Right ventricle myocardium inferior (tissue), 1 donor: ENCODE data around the gene TPCN1. TPM values are rescaled to one million over a fixed set of nuclear protein-coding genes. Genes with fewer than 3 reads are reported as not detected.

Experiments
- ATAC-seq: fragments of 200-7000 bp; cut with Tn5 transposase; one replicate; pipeline ENCODE4 v1.9.1; 2020; ENCODE audit warnings: mild to moderate bottlenecking, moderate library complexity
- DNase-seq: peaks from one replicate; pipeline ENCODE4 v3.0.0; 2021; ENCODE audit errors: missing footprints
- intact Hi-C: fragments of 100-400 bp; cut with DNase I; formaldehyde crosslinking; loops from one replicate; pipeline ENCODE4 v1.11.0; 2022
- total RNA-seq: library from RNA; stranded (reverse); fragmentation: NEBNext Ultra II Directional; extraction: Animal tissue kit (Norgen Biotek cat#: 25700); gene quantifications from one replicate; pipeline ENCODE4 v1.2.1, GENCODE V29; 2021
- donor health status: DM: no; HTN: yes; CAD: no; lungs with severe emphysema.

The TPCN1 gene
- total RNA-seq, 1 donor from 2014 or later, result 120 TPM

DNA sequence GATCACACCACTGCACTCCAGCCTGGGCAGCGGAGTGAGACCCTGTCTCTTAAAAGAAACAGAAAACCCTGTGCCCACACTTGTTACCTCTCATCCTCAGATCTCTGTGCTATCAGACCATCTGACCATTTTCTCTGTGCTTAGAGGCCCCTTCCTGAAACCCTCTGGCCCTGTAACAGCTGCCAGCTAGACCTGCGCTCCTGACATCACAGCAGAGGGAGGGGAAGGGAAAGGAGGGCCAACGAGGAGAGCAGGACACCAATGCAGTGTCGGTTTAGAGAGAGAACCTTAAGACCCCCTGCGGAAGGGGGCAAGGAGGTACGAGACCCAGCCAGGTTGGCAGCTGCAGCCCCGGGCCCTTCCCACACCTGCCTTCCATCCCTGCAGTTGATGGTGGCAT, 71.3 kb downstream of the TPCN1 start:
- intact Hi-C loops, result no loop called here
- ATAC-seq (no peak), DNase-seq (no peak)

DNA sequence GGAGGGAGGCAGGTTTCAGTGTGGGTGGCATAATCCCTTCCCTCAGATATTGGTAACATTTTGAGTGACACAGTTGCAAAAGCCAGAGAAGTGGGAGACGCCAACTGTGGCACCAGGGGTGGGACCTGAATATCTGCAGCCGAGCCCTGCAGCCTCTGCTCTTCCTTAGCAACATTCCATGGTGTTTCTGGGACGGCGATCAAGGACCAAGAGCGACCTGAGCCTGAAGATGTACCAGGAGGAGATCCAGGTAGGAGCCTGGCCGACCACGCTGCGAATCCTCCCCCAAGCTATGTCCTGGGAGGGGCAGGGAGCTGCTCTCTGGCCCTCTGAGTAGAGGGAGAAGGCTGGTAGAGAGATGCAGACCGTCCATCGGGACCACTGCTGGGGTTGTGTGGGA, 71.8 kb downstream of the TPCN1 start:
- DNase-seq (no peak), ATAC-seq (no peak)
- intact Hi-C loops, result no loop called here

DNA sequence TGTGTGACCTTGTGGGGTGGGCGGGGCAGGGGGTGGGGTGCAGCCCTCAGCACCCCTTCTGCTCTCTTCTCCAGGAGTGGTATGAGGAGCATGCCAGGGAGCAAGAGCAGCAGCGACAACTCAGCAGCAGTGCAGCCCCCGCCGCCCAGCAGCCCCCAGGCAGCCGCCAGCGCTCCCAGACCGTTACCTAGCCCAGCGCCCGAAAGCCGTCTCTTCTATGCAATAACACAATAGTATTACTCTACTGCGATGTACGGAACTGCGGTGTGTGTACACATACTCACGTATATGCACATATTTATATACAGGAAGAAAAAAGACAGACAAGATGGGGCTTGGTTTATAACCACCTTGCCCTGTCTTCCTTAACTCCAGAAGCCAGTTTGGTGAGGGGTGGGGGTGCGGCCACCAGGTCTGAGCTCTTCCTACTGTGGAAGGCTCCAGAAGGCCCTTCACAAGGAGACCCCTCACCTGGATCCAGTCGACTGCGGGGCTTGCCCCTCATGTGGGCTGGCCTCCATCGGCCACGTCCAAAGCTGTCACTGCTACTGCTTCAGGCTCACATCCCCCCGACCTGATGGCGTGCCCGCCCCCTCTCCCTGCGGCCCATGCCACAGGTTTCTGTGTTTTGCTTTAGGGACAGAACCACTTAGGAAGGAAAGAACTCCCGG, 74.8 kb downstream of the TPCN1 start:
- ATAC-seq, result no peak

DNA sequence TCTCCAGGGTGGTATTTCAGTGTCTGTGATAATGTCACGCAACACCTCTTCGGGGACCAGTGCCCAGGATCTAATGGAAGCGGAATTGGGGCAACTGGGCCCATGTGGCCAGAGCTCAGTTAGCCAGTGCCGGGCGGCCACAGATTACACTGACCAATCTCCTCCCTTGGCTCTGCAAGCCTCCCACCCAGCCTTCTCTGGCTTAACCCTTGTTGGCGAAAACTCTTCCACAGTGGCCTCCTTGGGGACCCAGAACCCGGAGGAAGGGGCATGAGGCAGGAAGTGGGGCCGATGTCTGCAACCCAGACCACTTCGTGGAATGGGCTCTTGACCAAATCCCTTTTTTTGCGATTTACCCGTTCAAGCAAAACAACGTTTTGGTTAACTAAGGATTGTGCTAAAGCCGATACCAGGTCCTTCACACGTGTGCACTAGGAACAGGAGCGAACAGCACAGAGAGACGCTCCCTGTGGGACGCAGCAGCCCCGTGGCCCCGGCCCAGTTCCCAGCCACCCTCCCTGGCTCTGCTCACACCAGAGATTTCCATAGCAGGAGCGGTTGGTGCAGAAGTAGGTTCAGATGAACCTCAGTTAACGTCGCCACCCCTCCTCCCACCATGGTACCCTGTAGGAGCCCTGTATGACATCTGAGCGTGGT, 75.4 kb downstream of the TPCN1 start:
- no peak for ATAC-seq
- DNase-seq, result no peak
- intact Hi-C loops, result loop anchor here (5.0 kb wide), 1 partner anchor 99 kb away; no protein-coding TSS in a partner anchor

More for the DNA sequence above, 74.8 kb downstream of the TPCN1 start:
- intact Hi-C loops, result loop anchor here (5.0 kb wide), 1 partner anchor 99 kb away; no protein-coding TSS in a partner anchor
- no peak for DNase-seq

DNA sequence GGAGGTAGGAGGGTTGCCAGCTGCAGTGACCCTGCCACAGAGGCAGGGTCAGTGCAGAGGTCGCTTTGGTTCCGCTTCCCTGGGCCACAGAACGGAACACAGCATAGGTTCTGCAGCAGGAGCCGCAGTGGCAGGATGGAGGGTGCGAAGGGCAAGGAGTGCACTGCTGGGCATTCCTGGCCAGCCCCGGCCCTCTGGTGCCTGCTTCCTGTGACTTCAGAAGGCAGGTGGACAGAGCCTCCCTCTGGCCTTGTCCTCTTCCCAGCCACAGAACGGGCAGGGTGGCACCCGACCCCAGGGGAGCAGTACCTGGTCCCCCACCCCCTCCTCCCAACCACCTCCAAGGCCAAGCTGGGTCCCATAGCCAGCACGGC, 75.9 kb downstream of the TPCN1 start:
- DNase-seq, result no peak
- intact Hi-C loops, result loop anchor here (5.0 kb wide), 1 partner anchor 100 kb away; no protein-coding TSS in a partner anchor
- no peak for ATAC-seq

DNA sequence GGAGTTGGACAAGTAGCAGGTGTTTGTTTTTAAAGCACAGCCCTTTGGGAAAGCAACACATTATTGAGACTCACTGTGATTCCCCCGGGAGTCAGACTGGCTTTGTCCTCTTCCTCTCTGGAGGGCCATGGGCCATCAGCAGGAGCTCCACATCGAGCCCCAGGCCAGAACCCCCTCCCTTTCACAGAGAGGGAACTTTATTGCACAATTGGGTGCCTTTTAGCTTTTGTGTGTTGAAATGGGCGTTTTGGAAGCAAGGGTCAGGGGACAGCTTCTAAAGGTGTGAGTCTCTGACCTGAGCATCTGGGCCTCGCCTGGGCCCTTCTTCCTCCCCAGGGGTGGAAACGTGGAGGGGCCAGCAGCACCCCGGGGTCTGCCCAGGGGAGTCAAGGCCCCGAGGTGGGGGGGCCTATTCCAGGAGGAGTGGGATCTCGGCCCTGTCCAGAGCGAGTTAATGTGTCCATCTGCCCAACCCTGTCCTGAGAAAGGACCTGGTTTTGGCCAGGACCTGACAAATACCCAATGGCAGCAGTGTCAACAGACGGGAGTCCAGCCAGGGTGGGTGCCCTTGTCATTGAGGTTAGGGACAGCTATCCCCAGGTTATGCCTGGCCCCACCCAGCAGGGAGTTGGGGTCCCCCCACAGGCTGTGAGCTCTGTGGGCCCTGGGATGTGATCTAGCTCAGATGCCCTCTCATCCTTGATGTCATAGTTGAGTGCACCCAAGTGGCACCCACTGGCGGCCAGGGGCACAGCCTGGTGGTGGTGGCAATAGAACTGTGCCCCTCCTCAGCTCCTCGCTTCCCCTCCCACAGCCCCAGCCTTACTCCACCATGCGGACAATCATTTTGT, 76.6 kb downstream of the TPCN1 start:
- no peak for DNase-seq
- intact Hi-C loops, result loop anchor here (5.0 kb wide), 1 partner anchor 101 kb away; no protein-coding TSS in a partner anchor

DNA sequence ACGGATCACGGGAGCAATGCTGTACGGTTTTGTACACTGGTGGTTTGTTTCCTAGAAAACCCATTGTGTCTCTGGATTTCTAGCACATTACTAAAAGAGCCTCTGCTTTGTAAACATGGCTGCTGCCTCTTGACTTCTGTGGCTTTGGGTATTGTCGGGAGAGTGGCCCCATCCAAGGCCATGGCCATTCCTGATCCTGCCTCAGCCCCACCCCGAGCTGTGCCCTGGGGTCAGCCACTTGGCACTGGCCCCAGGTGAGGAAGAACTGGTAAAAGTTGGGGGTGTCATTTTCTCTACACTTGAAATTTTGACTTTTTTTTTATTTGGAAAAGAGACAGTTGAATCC, 77.2 kb downstream of the TPCN1 start:
- intact Hi-C loops, result loop anchor here (5.0 kb wide), 1 partner anchor 101 kb away; no protein-coding TSS in a partner anchor
- no peak for DNase-seq
- ATAC-seq, result no peak

More for the DNA sequence above, 76.6 kb downstream of the TPCN1 start:
- peak; percentile 6 for ATAC-seq

DNA sequence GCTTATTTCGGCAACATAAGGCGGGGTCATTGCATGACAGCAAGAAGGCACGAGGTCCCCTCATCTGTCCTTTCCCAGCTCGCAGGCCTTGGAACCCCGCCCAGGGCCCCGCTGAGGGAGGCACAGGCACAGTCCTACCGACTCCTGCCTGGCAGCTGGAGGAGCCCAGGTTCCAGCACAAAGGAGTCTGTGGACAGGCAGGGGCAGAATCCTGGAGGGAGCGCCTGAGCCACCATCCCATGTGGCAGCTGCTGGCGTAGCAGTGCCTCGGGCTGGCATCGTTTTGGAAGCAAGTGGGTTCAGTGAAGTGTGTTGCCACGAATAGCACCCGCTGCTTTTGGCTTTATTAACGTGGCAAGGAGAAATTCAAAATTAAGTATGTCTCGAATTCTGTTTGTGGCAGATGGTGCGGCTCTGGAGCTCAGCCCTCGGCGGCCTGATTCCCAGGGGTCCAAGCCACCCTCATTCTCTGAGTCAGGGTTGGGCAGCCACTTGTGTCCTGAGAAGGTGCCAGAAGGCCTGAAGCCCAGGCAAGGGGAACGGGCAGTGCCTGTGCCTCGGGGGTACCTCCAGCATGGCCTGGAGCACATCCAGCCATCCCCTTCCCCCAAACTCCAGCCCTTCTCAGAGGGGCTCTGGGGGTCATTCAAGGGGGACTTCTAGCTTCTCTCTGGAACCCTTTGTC, 77.7 kb downstream of the TPCN1 start:
- ATAC-seq (peak; percentile 66), DNase-seq (peak; percentile 88)
- intact Hi-C loops, result loop anchor here (5.0 kb wide), 1 partner anchor 102 kb away; no protein-coding TSS in a partner anchor

GRCh38 chr12:113299619-113300237, 78.5 kb downstream of the TPCN1 start:
- intact Hi-C loops, result loop anchor here (5.0 kb wide), 1 partner anchor 102 kb away; no protein-coding TSS in a partner anchor
- peak; percentile 84 for DNase-seq
- peak; percentile 68 for ATAC-seq

DNA sequence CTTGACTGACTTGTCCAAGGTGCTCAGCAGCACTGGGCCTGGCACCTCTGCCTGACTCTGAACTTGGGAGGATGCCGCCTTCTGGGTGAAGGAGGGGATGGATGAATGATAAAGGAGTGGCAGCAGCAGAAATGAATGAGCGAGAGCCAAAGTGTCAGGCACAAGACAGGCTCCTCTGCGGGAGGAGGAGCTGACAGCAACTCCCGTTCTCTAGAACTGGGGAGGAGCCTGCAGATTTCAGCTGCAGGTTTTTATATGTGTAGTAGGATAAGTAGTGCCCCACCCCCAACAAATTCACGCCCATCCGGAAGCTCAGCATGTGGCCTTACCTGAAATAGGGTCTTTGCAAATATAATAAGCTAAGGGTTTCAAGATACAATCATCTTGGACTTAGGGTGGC, 80.5 kb downstream of the TPCN1 start:
- DNase-seq, result no peak
- no peak for ATAC-seq
- intact Hi-C loops, result no loop called here

GRCh38 chr12:113302466-113302865, 81.2 kb downstream of the TPCN1 start:
- intact Hi-C loops, result no loop called here
- DNase-seq (no peak), ATAC-seq (no peak)

- intact Hi-C loops, result no loop called here
- ATAC-seq (no peak), DNase-seq (peak; percentile 83)
Measured at GRCh38 chr12:113302886-113303640, 81.8 kb downstream of the TPCN1 start.

DNA sequence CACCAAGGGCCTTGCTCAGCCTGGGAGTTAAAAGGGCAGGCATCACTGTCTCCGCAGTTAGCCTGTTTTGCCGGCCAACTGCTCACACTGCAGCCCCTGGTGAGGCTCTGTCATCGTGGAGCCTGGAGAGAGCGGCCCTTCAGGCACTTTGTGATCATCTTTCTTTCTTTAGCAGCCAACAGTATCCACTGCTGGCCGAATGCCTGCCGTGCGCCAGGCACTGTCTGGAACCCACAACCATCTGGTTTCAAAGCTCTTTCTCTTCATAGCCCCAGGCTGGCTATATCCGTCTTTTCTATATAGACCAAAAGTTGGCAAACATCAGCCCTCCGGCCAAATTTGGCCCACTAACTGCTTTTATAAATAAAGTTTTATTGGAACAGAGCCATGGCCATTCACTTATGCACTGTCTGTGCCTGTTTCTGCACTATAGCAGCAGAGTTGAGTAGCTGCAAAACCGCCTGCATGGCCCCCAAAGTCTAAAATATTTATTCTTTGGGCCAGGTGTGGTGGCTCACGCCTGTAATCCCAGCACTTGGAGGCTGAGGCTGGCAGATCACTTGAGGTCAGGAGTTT, 84.1 kb downstream of the TPCN1 start:
- ATAC-seq (no peak), DNase-seq (no peak)
- intact Hi-C loops, result no loop called here

- DNase-seq (no peak), ATAC-seq (no peak)
- intact Hi-C loops, result no loop called here
Measured at GRCh38 chr12:113306382-113306781, 85.1 kb downstream of the TPCN1 start.

- DNase-seq (no peak), ATAC-seq (no peak)
- intact Hi-C loops, result loop anchor here (5.0 kb wide), 1 partner anchor 602 kb away; no protein-coding TSS in a partner anchor
Measured at GRCh38 chr12:113310489-113310888, 89.2 kb downstream of the TPCN1 start.

GRCh38 chr12:113314121-113314529, 92.9 kb downstream of the TPCN1 start:
- no peak for DNase-seq
- intact Hi-C loops, result loop anchor here (5.0 kb wide), 1 partner anchor 598 kb away; no protein-coding TSS in a partner anchor
- no peak for ATAC-seq

DNA sequence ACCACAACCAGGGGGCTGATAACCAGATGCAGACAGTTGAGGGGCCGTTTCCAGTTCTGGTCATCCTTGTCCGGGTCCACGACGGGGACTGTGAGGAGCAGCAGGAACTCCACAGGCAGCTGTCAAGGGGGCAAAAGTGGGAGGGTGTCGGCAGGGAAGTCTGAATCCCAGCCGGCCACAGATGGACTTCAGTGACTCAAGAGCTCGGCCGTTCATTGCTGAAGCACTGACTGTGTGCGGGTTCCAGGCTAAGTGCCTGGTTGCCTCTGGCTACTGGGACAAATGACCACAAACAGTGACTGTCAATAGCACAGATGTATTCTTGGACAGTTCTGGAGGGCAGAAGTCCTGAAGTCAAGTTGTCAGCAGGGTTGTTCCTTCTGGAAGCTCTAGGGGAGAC, 94.1 kb downstream of the TPCN1 start:
- intact Hi-C loops, result no loop called here
- DNase-seq (no peak), ATAC-seq (peak; percentile 24)
